ENCODE measurements around the gene HSPA4L. TPM values are rescaled to one million over a fixed set of nuclear protein-coding genes. Genes with fewer than 3 reads are reported as not detected.

Gene HSPA4L
- total and polyA plus RNA-seq, 2 of the 4 experiments (the other 2 are of a cell fraction): 0.84 to 2.3 TPM

- no peak overlapping the region for H3K4me3 ChIP-seq (ENCODE audit: insufficient read depth, low read depth, low read length)
- H2BK15ac ChIP-seq (ENCODE audit: low read depth, low read length): no peak overlapping the region
- intact Hi-C loops (cut with micrococcal nuclease): no loop called here
- no peak overlapping the region for H2AK9ac ChIP-seq (replicated peaks; ENCODE audit: low read depth, low read length, poor library complexity)
- dilution Hi-C loops (cut with HindIII; ENCODE audit: low sequenced_read_pairs, unreplicated experiment): no loop called here
- H4K20me1 ChIP-seq (ENCODE audit: insufficient read depth, low read length): no peaks in the 10 kb centered on the region
- no peaks in the 10 kb centered on the region; the same call in 1 of the 2 replicates for H3K4me1 ChIP-seq (ENCODE audit: control insufficient read depth, insufficient read depth, low read length)
- no peak overlapping the region for H4K5ac ChIP-seq (ENCODE audit: low read depth, low read length)
- CTCF ChIA-PET: no interaction called here
- no peak overlapping the region for H3K18ac ChIP-seq (ENCODE audit: low read depth, low read length)
- H3K27ac ChIP-seq (ENCODE audit: insufficient read depth, low read length): no peak overlapping the region
- DNase-seq (no peak), ATAC-seq (ENCODE audit: low read depth) (no peak)
- no peak overlapping the region for H2BK120ac ChIP-seq (ENCODE audit: low read depth, low read length)
- POLR2A ChIA-PET (ENCODE audit: unreplicated experiment): no interaction called here
- H3K56ac ChIP-seq (ENCODE audit: extremely low read depth, insufficient read depth, low read length): no peak overlapping the region
- peaks cover 4% of the 10 kb centered on the region for H3K27me3 ChIP-seq (ENCODE audit: control insufficient read depth, insufficient read depth, low read length)
- H3K36me3 ChIP-seq (ENCODE audit: control insufficient read depth, insufficient read depth, low read length): no peaks in the 10 kb centered on the region
- no peak overlapping the region for H2BK5ac ChIP-seq (ENCODE audit: low read depth, low read length, poor library complexity, severe bottlenecking)
- H3K23ac ChIP-seq (ENCODE audit: low read depth, low read length): no peak overlapping the region
- no peaks in the 10 kb centered on the region for H3K9me1 ChIP-seq (ENCODE audit: insufficient read depth, low read length)
- BruUV-seq (replicated peaks): no TSS peak
- H4K8ac ChIP-seq (ENCODE audit: low read depth in 2 of 2, low read length in 2 of 2): no peak overlapping the region
- no peak overlapping the region for H3K4ac ChIP-seq (ENCODE audit: low read depth, low read length)
- H3K9me3 ChIP-seq (ENCODE audit: control insufficient read depth, insufficient read depth, low read length): no peaks in the 10 kb centered on the region
- no peak overlapping the region for H4K91ac ChIP-seq (ENCODE audit: insufficient read depth, low read depth, low read length)
- no peak overlapping the region for H3K14ac ChIP-seq (replicated peaks; ENCODE audit: low read depth, low read length)
- H3K4me2 ChIP-seq (ENCODE audit: low read depth, low read length): no peak overlapping the region
- WGBS, 2 experiments (ENCODE audit: extremely low coverage in 2 of 2, insufficient read length in 1 of 2): no CpG with 5 or more reads among the region's 2 CpGs
- no peak overlapping the region for H3K9ac ChIP-seq (ENCODE audit: low read depth, low read length)
- in situ Hi-C loops (cut with MboI; ENCODE audit: low sequenced_read_pairs): loop anchor here (5.0 kb wide), 1 partner anchor 133 kb away; no protein-coding TSS in a partner anchor
- H2BK20ac ChIP-seq (ENCODE audit: low read depth, low read length): no peak overlapping the region
- no peak for TF ChIP-seq RFX5 (IDR thresholded peaks at IDR 0.05; ENCODE audit: low read depth, low read length)
- no peak for TF ChIP-seq MAFK (IDR thresholded peaks at IDR 0.05; ENCODE audit: low read depth, low read length)
- no peak for TF ChIP-seq BHLHE40 (IDR thresholded peaks at IDR 0.05; ENCODE audit: low read depth, low read length)
- TF ChIP-seq MAZ (IDR thresholded peaks at IDR 0.05; ENCODE audit: borderline replicate concordance, low read depth, low read length): no peak
- H2AK5ac ChIP-seq (ENCODE audit: low read depth, low read length): no peak overlapping the region
- H2AFZ ChIP-seq (replicated peaks; ENCODE audit: low read length, poor library complexity): no peak overlapping the region
- H3K79me1 ChIP-seq (ENCODE audit: low read depth in 1 of 2, low read length in 2 of 2): no peaks in the 10 kb centered on the region
Observed at GRCh38 chr4:127734976-127735375, 47.1 kb upstream of the HSPA4L start.
